Measurements from ENCODE around the gene MMP3. TPM values are rescaled to one million over a fixed set of nuclear protein-coding genes. Genes with fewer than 3 reads are reported as not detected.

The MMP3 gene
- total RNA-seq, 1 donor from 2014 or later, result not detected

- no peak for DNase-seq
Observed at GRCh38 chr11:102831489-102832440, 11.6 kb downstream of the MMP3 start.

- no peak for DNase-seq
Observed at GRCh38 chr11:102831128-102831488, 12.3 kb downstream of the MMP3 start.

- DNase-seq, result no peak
Observed at GRCh38 chr11:102830001-102830727, 13.2 kb downstream of the MMP3 start.

GRCh38 chr11:102829316-102830000 lies 14.0 kb downstream of the MMP3 start:
- no peak for DNase-seq

GRCh38 chr11:102824556-102824955 lies 18.9 kb downstream of the MMP3 start:
- DNase-seq, result no peak

GRCh38 chr11:102819491-102819890 lies 23.9 kb downstream of the MMP3 start:
- DNase-seq, result no peak

- DNase-seq, result no peak
Observed at GRCh38 chr11:102813484-102813883, 29.9 kb downstream of the MMP3 start.

- DNase-seq, result no peak
Observed at GRCh38 chr11:102812188-102812587, 31.2 kb downstream of the MMP3 start.

GRCh38 chr11:102810950-102811660 lies 32.3 kb downstream of the MMP3 start:
- DNase-seq, result no peak

- DNase-seq, result no peak
Observed at GRCh38 chr11:102809971-102810370, 33.4 kb downstream of the MMP3 start.

- DNase-seq, result no peak
Observed at GRCh38 chr11:102807921-102808320, 35.5 kb downstream of the MMP3 start.

GRCh38 chr11:102806296-102806695 lies 37.1 kb downstream of the MMP3 start:
- no peak for DNase-seq

GRCh38 chr11:102802341-102802740 lies 41.1 kb downstream of the MMP3 start:
- DNase-seq, result no peak

- no peak for DNase-seq
Observed at GRCh38 chr11:102800767-102801166, 42.6 kb downstream of the MMP3 start.

- DNase-seq, result no peak
Observed at GRCh38 chr11:102799681-102800340, 43.6 kb downstream of the MMP3 start.

- DNase-seq, result no peak
Observed at GRCh38 chr11:102798012-102798746, 45.2 kb downstream of the MMP3 start, which contains the start of gene MMP1. TSS of gene MMP1 (minus strand) at chr11:102798160. CDS start at chr11:102798092, 68 bp downstream.

- no peak for DNase-seq
Observed at GRCh38 chr11:102794382-102794781, 49.0 kb downstream of the MMP3 start.

- no peak for DNase-seq
Observed at GRCh38 chr11:102793677-102794290, 49.6 kb downstream of the MMP3 start.

GRCh38 chr11:102792604-102793003 lies 50.8 kb downstream of the MMP3 start:
- no peak for DNase-seq

Data from occipital lobe (tissue), 2 donors.